RWPE1 (cell line): ENCODE results near the gene CRYBG3.

Source experiments
- CTCF ChIA-PET: fragments of 350-600 bp; sonication (Branson Sonifier 250); formaldehyde crosslinking; extraction: SDS; loops from one replicate; lab custom pipeline; 2021; lab: Yijun Ruan, JAX
- POLR2A ChIA-PET: fragments of 400-600 bp; formaldehyde crosslinking; extraction: SDS; loops from one replicate; lab custom pipeline; 2020; ENCODE audit warnings: antibody characterized with exemption; ENCODE audit not compliant: low non-redundant PET; lab: Yijun Ruan, JAX
- DNase-seq: peaks from one replicate; pipeline ENCODE4 v3.0.0; 2012; ENCODE audit warnings: low spot score
- H3K27ac ChIP-seq: fragments of 450-650 bp; 2 replicates; pipeline ENCODE4 v1.5.1; 2017
- CTCF ChIP-seq: fragments of 450-650 bp; conservative IDR thresholded peaks from 2 replicates; pipeline ENCODE4 v1.5.1; 2017; ENCODE audit warnings: low read depth, mild to moderate bottlenecking

Gene CRYBG3

GRCh38 chr3:97958396-97958795 is 136.6 kb downstream of the CRYBG3 start:
- ChIA-PET POLR2A (no interaction called here), CTCF (no interaction called here)
- TF ChIP-seq CTCF, result no peak
- DNase-seq, result no peak
- H3K27ac ChIP-seq, result no peak overlapping the region

GRCh38 chr3:97958796-97959195 is 137.0 kb downstream of the CRYBG3 start:
- POLR2A ChIA-PET, result no interaction called here
- CTCF ChIA-PET, result no interaction called here
- no peak overlapping the region for H3K27ac ChIP-seq
- no peak for DNase-seq
- TF ChIP-seq CTCF, result no peak

GRCh38 chr3:97959872-97960271 is 138.1 kb downstream of the CRYBG3 start:
- H3K27ac ChIP-seq, result no peak overlapping the region
- DNase-seq, result no peak
- CTCF ChIA-PET, result interaction anchor here (0.6 kb wide), 1 partner anchor 63 kb away, joined by 3 read pairs; no protein-coding TSS in a partner anchor
- TF ChIP-seq CTCF, result no peak
- POLR2A ChIA-PET, result no interaction called here

- ChIA-PET CTCF (no interaction called here), POLR2A (no interaction called here)
- TF ChIP-seq CTCF, result no peak
- no peak for DNase-seq
- no peak overlapping the region for H3K27ac ChIP-seq
Observed at GRCh38 chr3:97960551-97960950, 138.7 kb downstream of the CRYBG3 start.

GRCh38 chr3:97960993-97961766 is 139.4 kb downstream of the CRYBG3 start:
- no peak for DNase-seq
- POLR2A ChIA-PET, result no interaction called here
- no peak overlapping the region for H3K27ac ChIP-seq
- CTCF ChIA-PET, result no interaction called here
- TF ChIP-seq CTCF, result no peak

- CTCF ChIA-PET, result interaction anchor here (0.6 to 0.7 kb wide), 2 partner anchors 35 to 934 kb away, joined by 3 to 4 read pairs; partner anchors contain the start of gene DCBLD2
- no peak for DNase-seq
- no peak overlapping the region for H3K27ac ChIP-seq
- POLR2A ChIA-PET, result no interaction called here
- no peak for TF ChIP-seq CTCF
Observed at GRCh38 chr3:97967966-97968365, 146.2 kb downstream of the CRYBG3 start.
